Right lobe of liver (tissue), 6 donors: Measurements from ENCODE around the gene ERVV-1. TPM values are rescaled to one million over a fixed set of nuclear protein-coding genes. Genes with fewer than 3 reads are reported as not detected.
"Not testable (repeated sequence)": the region's sequence is repeated elsewhere in the genome, so short reads cannot be mapped to it uniquely, and the experiment has no call there.

Experiments
- ATAC-seq, 4 donors: fragments of 200-7000 bp; cut with Tn5 transposase; one replicate each; pipeline ENCODE4 v1.9.1; 2020; ENCODE audit warnings: mild to moderate bottlenecking in 4 of 4, moderate library complexity in 4 of 4
- DNase-seq, 3 donors: peaks; one replicate each; pipeline ENCODE4 v3.0.0-alpha.2; 2020
- H3K27ac ChIP-seq, 3 donors: fragments of 200-600 bp; one replicate each; pipeline ENCODE4 v1.8.0; 2022
- H3K27me3 ChIP-seq, 2 donors: fragments of 200-600 bp; one replicate each; pipeline ENCODE4 v1.8.0; 2022
- H3K36me3 ChIP-seq, 4 donors: fragments of 200-600 bp; sonication (generic) in 1 of 4; one replicate each; pipeline versions ENCODE4 v1.5.1 to v1.8.0; 2017 to 2022; ENCODE audit warnings: control low read depth in 1 of 4
- H3K4me1 ChIP-seq, 4 donors: fragments of 200-600 bp; sonication (generic) in 1 of 4; one replicate each; pipeline versions ENCODE4 v1.5.1 to v1.8.0; 2017 to 2022; ENCODE audit warnings: control low read depth in 1 of 4
- H3K4me3 ChIP-seq, 3 donors: fragments of 200-600 bp; one replicate each; pipeline ENCODE4 v1.8.0; 2022
- H3K9me3 ChIP-seq, 4 donors: fragments of 200-600 bp; sonication (generic) in 1 of 4; one replicate each; pipeline versions ENCODE4 v1.5.1 to v1.8.0; 2017 to 2022; ENCODE audit warnings: control low read depth in 1 of 4
- POLR2A ChIP-seq: fragments of 450-650 bp; IDR thresholded peaks from one replicate; pipeline ENCODE4 v1.6.1; 2017; ENCODE audit warnings: antibody characterized with exemption, mild to moderate bottlenecking
- WGBS: methylation state at CpG from one replicate; pipeline ENCODE4 v1.1.6; 2018; ENCODE audit warnings: low coverage, low lambda C conversion rate; ENCODE audit not compliant: insufficient coverage; ENCODE audit errors: missing lambda C conversion rate; 5-methylcytosine and 5-hydroxymethylcytosine counted together
- intact Hi-C, 2 donors: fragments of 100-400 bp; cut with DNase I; formaldehyde crosslinking; loops; one replicate each; pipeline versions ENCODE4 v1.11.2 to v1.14.1; 2022
- long read RNA-seq: library from polyadenylated mRNA; unstranded; transcript quantifications from one replicate; pipeline ENCODE4 v2.0.0, GENCODE V29; 2019
- total RNA-seq, 6 experiments: library from RNA; depleted of rRNA in 2 of 6; stranded (reverse); fragments of >200 nt in 2 of 6; fragmentation: NEBNext Ultra II Directional in 3 of 6; extraction: Animal tissue kit (Norgen Biotek cat#: 25700) in 3 of 6; gene quantifications; one replicate each; pipeline versions ENCODE4 v1.1.0 to v1.2.4, GENCODE V29; 2016 to 2023
- TF ChIP-seq, protein P1 (sequence below), 4 donors: fragments of 200-600 bp in 3 of 4; fragments of 450-650 bp in 1 of 4; IDR thresholded peaks; one replicate each; pipeline versions ENCODE4 v1.5.1 to v1.8.0; 2016 to 2022; ENCODE audit warnings: antibody characterized with exemption in 4 of 4, mild to moderate bottlenecking in 2 of 4
- donor health status: DM: no; HTN: yes; CAD: no.
- donor health status: DM: no; HTN: no; CAD: no.
- donor health status: DM: no; HTN: no; CAD: no.
- donor health status: DM: no; HTN: yes; CAD: no.
- donor health status: DM: no; HTN: yes; CAD: no.

The ERVV-1 gene, protein sequence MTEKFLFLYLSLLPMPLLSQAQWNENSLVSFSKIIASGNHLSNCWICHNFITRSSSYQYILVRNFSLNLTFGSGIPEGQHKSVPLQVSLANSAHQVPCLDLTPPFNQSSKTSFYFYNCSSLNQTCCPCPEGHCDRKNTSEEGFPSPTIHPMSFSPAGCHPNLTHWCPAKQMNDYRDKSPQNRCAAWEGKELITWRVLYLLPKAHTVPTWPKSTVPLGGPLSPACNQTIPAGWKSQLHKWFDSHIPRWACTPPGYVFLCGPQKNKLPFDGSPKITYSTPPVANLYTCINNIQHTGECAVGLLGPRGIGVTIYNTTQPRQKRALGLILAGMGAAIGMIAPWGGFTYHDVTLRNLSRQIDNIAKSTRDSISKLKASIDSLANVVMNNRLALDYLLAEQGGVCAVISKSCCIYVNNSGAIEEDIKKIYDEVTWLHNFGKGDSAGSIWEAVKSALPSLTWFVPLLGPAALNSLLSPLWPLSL
- not detected for total RNA-seq
- long read RNA-seq = 0 reads

DNA sequence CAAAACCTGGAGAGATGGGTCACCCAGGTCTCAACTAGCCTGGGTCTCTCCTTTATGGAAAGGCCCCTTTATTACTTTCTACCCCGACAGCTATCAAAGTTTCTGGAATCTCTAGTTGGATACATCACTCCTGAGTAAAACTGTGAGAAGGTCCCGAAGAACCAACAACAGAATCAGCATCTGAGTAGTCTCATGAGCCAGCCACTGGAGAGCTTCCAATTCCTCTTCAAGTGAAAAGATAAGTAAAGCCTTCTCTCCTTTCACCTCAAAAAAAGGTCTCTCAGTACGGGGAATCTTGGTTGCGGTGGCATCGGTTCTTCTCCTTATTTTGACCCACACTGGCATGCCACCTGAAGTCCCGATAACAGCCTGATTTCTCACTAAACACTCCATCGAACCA, at the start of gene ERVV-1:
Gene ERVV-1, plus strand, starts transcription at position 301 of the 400 bp plus-strand sequence. CDS start 170 bp downstream, outside the sequence.
- 63% methylated on average over 7 of the region's 7 CpGs for WGBS
- Histone ChIP-seq H3K4me1 (no peaks in the 10 kb centered on the region), H3K27me3 (no peaks in the 10 kb centered on the region), H3K36me3 (no peaks in the 10 kb centered on the region), H3K4me3 (no peak within 1 kb of the TSS), H3K27ac (no peak within 1 kb of the TSS), H3K9me3 (no peaks in the 10 kb centered on the region)
- intact Hi-C loops = no loop called here
- no peak for TF ChIP-seq POLR2A
- TF ChIP-seq, protein P1, sequence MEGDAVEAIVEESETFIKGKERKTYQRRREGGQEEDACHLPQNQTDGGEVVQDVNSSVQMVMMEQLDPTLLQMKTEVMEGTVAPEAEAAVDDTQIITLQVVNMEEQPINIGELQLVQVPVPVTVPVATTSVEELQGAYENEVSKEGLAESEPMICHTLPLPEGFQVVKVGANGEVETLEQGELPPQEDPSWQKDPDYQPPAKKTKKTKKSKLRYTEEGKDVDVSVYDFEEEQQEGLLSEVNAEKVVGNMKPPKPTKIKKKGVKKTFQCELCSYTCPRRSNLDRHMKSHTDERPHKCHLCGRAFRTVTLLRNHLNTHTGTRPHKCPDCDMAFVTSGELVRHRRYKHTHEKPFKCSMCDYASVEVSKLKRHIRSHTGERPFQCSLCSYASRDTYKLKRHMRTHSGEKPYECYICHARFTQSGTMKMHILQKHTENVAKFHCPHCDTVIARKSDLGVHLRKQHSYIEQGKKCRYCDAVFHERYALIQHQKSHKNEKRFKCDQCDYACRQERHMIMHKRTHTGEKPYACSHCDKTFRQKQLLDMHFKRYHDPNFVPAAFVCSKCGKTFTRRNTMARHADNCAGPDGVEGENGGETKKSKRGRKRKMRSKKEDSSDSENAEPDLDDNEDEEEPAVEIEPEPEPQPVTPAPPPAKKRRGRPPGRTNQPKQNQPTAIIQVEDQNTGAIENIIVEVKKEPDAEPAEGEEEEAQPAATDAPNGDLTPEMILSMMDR (IDR thresholded peaks at IDR 0.05) = no peak
- DNase-seq (no peak), ATAC-seq (no peak)

DNA sequence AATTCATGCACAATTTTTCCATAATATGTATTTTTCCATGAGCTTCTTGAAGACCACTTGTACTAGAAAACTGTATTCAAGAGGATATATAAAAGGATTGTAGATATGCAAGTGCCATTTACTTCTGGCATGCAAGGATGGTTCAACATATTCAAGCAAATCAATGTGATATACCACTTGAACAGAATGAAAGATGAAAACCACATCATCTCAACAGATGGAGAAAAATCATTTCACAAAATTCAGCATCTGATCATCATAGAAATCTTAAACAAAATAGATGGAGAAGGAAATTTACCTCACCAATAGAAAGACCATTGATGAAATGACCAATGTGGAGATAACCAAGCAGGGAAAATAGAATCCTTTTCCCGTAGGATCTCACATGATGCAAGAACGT, 45.9 kb upstream of the ERVV-1 start:
- DNase-seq (no peak), ATAC-seq (no peak)
- TF ChIP-seq POLR2A = no peak
- TF ChIP-seq, protein P1 (IDR thresholded peaks at IDR 0.05) = no peak
- WGBS = 63% methylated on average over 2 of the region's 2 CpGs
- H3K4me3 ChIP-seq = no peak overlapping the region
- intact Hi-C loops = no loop called here
- H3K9me3 ChIP-seq = peaks cover 0 to 6% (median 0%) of the 10 kb centered on the region in 4 donors
- H3K27ac ChIP-seq = no peak overlapping the region
- no peaks in the 10 kb centered on the region for H3K36me3 ChIP-seq
- H3K4me1 ChIP-seq = peaks cover 0 to 6% (median 0%) of the 10 kb centered on the region in 4 donors
- no peaks in the 10 kb centered on the region for H3K27me3 ChIP-seq

DNA sequence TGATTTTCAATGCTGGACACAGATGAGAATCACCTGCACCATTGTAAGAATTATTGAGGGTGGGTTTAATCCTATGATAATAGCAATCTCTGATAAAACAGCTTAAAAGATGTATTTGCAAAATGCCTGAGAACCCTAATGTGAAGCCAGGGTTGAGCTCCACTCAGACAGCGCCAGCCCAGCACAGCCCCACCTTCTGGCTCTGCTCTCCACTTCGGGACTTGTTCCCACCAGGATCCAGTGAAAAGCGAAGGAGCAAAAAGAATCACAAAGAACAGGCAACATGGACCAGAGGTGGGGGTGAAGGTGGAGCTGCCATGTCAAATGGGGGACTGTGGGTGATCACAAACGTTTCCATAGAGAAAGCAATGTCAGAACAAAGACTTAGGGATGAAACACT, 32.4 kb upstream of the ERVV-1 start:
- intact Hi-C loops = no loop called here
- H3K4me1 ChIP-seq = no peaks in the 10 kb centered on the region
- H3K27ac ChIP-seq = no peak overlapping the region
- no peaks in the 10 kb centered on the region for H3K36me3 ChIP-seq
- DNase-seq (no peak), ATAC-seq (no peak)
- H3K4me3 ChIP-seq = no peak overlapping the region
- WGBS = 24% methylated on average over 4 of the region's 4 CpGs
- TF ChIP-seq, protein P1 (IDR thresholded peaks at IDR 0.05) = no peak
- TF ChIP-seq POLR2A = no peak
- H3K27me3 ChIP-seq = no peaks in the 10 kb centered on the region
- no peaks in the 10 kb centered on the region for H3K9me3 ChIP-seq

DNA sequence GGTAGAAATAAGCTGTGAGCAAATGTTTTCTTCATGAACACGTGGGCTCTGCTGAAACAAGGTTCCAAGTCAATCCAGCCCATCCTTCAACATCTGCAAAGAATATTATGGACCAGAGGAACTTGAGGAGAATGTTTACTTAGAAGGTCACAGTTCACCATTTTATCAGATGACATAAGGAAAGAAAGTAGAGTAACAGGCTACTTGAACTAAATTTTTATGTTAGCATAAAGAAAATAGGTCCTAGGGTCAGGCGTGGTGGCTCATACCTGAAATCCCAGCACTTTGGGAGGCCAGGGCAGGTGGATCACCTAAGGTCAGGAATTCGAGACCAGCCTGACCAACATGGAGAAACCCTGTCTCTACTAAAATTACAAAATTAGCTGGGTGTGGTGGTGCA, 30.6 kb upstream of the ERVV-1 start:
- ATAC-seq, H3K9me3 ChIP-seq, H3K4me1 ChIP-seq, intact Hi-C loops, H3K27me3 ChIP-seq, H3K27ac ChIP-seq, H3K36me3 ChIP-seq, H3K4me3 ChIP-seq, DNase-seq: not testable (repeated sequence)
- 37% methylated on average over 3 of the region's 3 CpGs for WGBS

DNA sequence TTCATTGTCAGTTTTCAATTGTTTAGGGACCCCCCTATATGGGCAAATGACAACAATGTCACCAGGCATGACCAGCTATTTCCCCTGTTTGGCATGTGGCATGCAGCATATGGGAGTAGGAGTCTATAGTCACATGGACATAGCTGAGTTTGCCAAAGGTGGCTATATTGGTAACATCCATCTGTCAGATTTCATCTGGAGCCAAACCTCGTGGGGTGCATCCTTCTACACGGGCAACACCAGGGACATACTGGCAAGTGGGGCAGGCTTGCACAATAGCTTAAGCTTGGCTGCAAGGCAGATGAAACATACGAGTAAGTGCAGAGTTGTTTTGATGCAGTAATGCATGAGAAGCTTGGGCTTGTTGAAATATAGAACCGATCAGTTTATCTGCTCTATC, 26.5 kb upstream of the ERVV-1 start:
- no peak for ATAC-seq
- intact Hi-C loops = no loop called here
- TF ChIP-seq, protein P1 (IDR thresholded peaks at IDR 0.05) = no peak
- no peak for TF ChIP-seq POLR2A
- no peak for DNase-seq
- Histone ChIP-seq H3K27ac (no peak overlapping the region), H3K36me3 (no peaks in the 10 kb centered on the region), H3K9me3 (no peaks in the 10 kb centered on the region), H3K4me1 (no peaks in the 10 kb centered on the region), H3K4me3 (no peak overlapping the region), H3K27me3 (no peaks in the 10 kb centered on the region)
- WGBS = 63% methylated on average over 4 of the region's 4 CpGs
